Activated CD4-positive, alpha-beta T cell treated with anti-CD3 and anti-CD28 coated beads, Interleukin-2, amount 50 U/mL, for 1 hour (primary cell): ENCODE measurements around the gene DNLZ.

Experiments used
- DNase-seq: peaks from one replicate; pipeline ENCODE4 v3.0.0-alpha.2; 2020

DNLZ gene

DNA sequence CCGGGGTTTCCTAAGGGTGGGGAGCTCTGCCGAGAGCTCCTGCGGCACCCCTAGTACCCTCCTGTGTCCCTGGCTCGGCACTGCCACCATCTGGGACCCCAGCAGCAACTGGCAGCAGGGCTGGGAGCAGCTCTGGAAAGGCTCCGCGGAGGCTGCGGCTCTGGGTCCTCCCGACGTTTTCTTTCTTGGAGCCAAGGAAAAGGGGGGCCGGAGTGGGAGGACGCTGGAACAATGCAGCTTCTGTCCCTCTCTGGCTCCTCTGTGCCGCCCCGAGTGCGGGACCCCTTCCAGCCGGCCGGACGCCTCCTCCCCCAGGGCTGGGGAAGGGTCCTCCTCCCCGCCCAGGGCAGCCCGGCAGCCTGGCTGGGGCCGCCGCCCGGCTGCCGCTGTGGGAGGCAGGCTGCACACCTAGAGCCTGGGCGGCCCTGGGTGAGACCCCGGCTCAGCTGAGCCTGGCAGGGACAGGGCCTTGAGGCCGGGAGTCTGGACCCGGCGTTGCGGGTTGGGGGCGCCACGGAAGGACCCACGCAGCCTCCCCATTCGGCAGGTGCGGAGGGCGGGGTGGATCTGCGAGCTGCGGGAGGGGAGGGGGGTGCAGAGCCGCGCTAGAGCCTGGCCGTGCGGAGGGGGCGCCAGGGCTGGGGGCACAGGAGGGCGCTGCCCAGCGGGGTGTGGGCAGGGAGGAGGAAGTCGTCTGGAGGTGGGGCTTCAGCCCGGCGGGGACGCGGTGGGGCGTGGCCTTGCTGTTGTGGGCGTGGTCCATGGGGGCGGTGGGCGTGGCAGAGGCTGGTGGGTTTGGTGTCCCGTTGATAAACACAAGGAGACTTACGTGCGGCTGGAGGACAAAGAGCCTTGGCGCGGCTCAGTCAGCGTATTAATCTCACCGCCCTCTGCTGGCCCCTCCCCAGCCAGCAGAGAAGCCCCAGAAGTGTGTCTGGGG, 21.1 kb downstream of the DNLZ start:
- DNase-seq, result peak; percentile 51

DNA sequence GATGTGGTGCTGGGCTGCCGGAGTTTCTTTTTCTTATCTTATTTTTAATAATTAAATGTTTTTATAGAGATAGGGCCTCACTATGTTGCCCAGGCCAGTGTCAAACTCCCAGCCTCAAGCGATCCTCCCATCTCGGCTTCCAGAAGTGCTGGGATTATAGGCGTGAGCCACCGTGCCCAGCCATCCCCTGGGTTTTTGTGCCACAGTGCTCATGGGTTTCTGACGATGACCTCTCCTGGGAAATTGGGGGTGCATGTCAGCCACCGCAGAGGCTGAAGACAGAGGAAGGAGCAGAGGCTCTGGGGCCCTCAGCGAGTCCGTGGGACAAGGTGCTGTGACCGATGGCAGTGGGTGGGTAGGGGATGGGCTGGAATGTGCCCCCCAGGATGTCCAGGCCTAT, 21.8 kb downstream of the DNLZ start:
- DNase-seq, result no peak

DNA sequence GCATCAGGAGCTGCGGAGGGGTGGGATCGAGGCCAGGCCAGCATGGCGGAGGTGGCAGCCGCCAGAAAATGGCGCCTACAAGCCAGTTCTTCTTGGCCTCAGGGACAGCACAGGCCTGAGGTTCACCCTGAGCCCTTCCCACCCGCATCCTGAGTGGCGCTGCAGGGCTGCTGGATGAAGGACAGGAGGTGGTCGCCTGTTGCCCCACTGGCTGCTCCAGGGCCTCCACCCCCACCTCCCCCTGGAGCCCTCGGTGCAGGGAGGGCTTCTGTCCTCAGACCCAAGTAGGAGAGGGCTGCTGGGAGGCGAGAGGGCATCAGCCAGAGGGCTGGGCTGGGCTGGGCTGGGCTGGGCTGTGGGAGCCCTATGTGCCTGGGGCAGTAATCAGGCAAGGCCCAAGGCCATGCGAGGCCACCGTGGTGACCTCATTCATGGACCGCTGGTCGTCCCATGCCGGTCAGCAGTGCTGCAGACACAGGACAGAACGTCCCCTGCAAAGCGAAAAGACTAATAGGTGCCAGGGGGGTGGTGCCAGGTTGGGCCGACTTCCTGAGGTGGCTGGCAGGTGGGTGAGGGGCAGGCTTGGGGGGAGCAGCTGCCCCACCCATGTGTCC, 22.4 kb downstream of the DNLZ start:
- DNase-seq, result no peak

DNA sequence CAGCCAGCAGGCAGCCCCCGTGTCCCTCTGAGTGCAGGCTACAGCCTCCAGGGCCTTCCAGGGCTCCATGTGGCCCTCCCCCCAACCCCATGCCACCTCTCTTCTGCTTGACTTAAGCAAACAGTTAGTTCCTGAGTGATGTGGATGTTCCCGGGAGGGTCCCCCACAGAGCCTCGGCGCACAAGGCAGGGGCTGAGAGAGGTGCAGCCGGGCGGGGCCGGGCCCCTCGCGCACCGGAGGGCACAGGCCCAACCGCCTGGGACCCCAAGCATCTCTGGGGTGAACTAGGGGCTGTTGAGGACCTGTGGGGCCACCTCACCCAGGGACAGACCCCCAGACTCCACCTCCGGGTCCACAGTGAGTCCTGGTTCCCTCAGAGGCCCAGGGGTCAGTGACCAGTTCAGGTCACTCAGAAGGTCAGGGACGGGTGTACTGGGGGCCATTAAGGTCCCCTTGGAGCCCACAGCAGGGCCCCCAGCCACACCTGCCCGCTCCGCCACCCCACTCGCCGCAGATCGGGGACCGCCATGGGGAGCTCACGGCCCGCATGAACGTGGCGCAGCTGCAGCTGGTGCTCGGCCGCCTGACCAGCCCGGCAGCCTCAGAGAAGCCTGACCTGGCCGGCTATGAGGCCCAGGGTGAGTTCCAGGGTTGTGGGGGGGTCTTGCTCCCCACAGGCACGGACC, 23.0 kb downstream of the DNLZ start:
- DNase-seq, result no peak

DNA sequence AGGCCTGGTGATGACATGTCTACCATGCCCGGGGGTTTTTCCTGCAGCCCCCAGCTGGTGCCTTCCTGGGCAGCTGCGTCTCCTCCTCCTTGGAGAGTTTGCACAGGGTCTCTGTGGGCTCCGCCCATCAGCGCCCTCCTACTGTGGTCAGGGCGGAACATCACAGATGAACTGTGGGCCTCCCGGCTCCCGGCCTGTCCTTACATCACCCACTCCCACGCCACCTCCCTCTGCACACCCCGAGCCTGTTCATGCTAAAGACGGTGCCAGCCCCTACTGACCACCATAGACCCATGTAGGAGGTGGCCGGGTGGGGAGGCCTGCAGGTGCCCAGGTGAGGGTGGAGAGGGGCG, 23.6 kb downstream of the DNLZ start:
- DNase-seq, result no peak

DNA sequence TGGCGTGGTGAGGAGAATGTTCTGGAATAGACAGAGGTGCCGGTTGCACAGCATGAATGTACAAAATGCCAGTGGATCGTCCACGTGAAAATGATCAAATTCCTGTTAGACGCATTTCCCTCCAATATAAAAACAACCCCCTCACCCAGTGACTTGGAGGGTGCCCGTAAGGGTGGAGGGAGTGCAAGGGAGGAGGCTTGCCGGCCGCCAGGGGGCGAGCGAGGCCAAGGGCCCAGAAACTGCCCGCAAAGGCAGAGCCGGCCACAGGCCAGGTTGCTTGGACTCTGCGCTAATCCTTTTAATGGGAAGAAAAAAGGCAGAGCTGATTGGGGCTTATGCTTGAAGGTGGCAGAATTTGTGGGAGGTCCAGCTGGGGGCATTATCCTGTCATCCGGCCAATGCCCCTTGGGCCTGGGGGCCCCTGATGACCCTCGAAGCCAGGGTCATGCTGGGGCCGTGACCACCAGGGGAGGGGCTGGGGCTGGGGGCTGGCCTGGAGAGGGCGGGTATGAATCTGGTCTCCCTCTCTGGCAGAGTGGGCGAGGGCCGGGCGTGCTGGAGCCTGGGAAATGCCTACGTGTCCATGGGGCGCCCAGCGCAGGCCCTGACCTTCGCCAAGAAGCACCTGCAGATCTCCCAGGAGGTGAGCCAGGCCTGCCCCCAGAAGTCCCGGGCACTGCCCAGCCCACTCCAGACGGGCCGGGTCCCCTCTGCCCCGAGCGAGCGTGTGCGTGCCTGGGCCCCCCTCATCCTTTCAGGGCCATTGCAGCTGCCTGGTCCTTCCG, 24.2 kb downstream of the DNLZ start:
- DNase-seq, result peak; percentile 24

DNA sequence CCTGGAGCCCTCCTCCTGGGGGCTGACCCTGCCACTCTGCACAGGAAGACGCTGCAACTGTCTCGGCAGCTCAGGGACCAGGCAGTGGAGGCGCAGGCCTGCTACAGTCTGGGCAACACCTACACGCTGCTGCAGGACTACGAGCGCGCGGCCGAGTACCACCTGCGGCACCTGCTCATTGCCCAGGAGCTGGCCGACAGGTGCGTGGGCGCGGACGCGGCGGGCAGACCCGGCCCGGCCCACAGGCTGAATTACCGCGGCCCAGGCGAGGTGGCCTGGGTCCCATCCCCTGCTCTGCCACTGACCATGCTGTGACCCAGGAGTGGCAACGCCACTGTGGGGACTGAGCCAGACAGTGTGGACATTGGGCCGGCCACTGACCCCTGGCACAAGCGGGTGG, 25.0 kb downstream of the DNLZ start:
- DNase-seq, result no peak

DNA sequence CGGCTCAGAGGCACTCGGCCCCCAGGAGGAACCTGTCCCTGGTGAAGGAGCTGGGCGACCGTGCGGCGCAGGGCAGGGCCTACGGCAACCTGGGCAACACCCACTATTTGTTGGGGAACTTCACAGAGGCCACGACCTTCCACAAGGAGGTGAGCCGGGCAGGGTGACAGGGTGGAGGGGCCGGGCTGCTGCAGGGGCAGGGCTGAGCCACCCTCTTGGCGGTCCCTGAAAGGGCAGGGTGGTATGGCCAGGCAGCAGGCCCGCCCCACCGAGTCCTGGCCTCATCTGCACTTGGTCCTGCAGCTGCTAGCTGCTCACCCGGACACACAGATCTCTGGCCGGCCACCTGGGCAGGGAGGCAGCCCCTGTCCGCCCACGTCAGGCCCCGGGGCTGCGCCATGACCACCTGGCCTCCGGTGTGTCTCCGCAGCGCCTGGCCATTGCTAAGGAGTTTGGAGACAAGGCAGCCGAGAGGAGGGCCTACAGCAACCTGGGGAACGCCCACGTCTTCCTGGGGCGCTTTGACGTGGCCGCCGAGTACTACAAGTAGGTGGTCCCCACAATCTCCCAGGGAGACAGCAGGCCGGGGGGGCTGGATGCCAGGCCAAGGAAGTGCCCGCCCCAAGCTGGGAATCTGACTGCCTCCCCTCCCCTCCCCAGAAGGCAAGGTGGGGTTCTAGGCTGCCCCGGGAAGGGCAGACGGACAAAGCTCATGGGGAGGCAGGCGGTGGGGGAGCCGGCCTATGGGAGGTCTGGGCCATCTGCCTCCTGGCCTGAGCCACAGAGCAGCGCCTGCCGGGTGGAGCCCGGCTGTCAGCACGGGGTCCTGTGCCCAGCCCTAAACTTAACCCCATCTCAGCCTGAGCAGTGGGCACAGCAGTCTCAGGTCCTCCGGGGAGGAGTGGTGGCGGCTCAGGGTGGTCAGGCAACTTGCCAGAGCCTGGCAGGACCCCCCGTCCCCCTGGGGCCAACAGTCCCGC, 25.8 kb downstream of the DNLZ start:
- no peak for DNase-seq

DNA sequence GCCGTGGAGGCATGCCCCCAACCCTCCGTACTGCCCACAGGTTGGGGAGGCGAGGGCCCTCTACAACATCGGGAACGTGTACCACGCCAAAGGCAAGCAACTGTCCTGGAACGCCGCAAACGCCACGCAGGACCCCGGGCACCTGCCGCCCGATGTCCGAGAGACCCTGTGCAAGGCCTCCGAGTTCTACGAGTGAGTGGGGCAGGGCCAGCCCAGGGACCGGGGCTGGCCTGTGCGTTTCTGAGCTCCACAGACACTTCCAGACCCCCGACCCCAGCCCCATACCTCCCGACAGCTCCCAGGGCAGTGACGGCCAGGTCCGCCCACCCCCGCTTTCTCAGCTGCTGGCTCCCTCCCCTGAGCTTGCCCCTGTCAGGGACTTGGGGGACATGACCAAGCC, 26.7 kb downstream of the DNLZ start:
- DNase-seq, result no peak

DNA sequence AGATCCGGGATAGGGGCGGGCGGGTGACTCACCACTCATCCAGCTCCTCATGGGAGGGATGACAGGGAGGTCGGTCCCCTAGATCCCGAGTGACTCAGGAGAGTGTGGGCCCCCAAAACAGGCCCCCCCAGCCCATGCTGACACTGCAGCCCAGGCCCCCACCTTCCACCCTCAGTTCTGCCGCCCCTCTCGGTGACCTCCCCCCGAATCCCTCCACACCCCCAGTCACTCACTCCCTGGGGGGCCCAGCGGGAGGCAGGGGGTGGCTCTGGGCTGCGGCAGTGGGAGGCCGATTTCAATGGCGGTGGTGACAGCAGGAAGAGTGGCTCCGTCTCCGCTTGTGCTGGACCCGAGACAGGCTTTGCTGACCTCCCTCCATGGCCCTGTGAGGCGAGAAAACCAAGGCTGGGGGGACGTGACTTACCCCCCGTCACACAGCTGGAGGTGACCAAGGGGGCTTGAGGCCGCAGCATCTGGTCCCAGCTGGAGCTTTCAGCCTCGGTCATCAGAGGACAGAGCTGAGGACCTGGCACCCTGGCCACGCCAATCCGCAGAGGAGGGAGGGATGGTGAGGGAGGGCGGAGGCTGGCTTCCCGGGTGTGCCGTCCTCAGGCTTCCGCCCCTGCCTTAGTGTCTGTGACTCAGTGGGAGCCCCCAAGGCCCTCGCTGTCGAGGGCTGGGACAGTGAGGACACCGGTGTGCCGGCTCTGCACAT, 27.2 kb downstream of the DNLZ start:
- DNase-seq, result no peak

DNA sequence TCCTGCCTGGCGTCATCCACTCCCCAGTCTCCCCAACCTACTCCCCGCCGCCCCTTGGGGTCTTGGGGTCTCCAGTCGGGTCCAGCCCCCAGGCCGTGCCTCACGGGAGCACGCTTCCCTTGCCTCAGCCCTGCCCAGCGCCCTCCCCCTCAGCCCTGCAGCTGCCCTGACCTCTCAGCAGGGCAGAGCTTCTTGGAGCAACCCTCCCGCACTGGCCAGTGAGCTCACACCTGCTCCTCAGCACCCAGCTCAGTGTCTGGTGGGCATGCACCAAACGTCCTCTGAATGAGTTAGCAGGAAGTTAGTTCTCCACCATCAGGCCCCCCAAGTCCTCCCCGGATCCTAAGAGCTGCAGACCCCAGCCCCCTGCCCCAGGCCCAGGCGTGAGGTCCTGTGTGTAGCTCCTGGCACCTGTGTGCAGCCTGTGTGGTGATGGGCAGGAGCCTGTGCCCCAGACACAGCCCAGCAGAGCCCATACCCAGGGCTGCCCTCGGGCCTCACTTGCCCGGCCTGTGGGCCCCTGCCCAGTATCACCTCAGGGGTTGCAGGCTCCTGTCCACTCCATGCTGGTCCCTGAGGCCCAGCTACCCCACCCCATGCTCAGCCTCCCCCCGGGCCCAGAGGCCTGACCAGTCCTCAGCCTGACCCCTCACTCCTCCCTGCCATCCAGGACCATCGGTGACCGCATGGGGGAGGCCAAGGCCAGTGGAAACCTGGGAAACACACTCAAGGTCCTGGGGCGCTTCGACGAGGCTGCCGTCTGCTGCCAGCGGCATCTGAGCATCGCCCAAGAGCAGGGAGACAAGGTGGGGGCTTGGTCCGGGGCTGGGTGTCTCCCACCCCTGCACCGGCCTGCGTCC, 28.0 kb downstream of the DNLZ start:
- no peak for DNase-seq

DNA sequence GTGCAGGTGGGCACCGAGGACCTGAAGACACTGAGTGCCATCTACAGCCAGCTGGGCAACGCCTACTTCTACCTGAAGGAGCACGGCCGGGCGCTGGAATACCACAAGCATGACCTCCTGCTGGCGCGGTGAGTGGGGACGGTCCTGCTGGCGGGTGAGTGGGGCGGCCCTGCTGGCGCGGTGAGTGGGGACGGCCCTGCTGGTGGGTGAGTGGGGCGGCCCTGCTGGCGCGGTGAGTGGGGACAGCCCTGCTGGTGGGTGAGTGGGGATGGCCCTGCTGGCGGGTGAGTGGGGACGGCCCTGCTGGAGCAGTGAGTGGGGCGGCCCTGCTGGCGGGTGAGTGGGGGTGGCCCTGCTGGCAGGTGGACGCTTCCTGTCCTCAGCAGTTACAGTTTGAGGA, 29.0 kb downstream of the DNLZ start:
- no peak for DNase-seq

DNA sequence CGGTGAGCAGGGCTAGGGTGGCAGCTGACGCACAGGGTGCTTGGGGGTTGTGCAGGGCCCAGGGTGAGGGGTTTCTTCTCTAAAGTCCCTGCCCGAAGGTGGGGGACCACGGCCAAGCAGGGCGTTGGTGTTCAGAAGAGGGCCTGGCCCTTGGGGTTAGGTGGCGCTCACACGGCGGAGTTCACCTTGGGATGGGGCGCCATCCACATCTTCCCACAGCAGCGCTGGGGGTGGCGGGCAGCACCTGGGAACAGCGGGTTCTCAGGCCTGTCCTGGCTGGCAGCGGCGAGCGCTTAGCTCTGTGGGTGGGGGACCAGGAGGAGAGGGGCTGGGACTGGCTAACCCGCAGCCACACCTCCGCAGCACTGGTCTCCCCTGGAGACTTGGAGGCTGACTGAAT, 30.1 kb downstream of the DNLZ start:
- no peak for DNase-seq

DNA sequence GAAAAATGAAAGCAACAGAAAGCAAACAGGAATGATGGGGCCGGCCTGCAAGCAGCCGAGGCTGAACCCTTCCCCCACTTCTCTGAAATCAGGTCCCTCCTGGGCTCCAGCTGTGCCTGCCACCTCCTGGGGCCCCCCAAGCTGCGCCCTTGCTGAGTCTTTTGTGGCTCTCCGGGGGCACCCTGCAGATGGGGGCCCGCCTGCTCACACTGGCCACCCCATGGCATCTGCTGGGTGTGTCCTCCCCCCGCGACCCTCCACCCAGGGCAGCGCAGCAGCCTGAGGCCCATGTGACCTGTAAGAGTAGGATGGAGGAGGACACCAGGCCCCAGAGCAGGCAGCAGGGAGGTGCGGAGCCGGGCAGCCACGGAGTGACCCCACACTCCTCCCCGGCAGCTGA, 30.5 kb downstream of the DNLZ start:
- no peak for DNase-seq

DNA sequence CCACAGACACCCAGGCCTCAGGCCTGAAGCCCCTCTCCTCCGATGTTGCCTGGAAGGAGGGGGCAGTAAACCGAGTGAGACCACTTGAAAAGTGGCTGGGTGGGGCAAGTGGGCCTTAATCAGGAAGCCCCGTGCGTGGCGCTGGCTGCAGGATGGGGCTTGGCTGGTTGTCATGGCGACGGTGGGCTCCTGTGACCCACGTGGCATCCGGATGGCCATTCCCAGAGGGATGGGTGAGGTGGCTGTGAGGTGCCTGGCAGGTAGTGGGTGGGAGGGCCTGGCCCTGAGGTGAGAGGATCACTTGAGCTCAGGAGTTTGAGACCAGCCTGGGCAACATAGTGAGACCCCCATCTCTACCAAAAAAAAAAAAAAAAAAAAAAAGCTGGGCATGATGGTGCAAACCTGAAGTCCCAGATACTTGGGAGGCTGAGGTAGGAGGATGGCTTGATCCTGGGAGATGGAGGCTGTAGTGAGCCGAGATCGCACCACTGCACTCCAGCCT, 31.0 kb downstream of the DNLZ start:
- DNase-seq, result no peak

DNA sequence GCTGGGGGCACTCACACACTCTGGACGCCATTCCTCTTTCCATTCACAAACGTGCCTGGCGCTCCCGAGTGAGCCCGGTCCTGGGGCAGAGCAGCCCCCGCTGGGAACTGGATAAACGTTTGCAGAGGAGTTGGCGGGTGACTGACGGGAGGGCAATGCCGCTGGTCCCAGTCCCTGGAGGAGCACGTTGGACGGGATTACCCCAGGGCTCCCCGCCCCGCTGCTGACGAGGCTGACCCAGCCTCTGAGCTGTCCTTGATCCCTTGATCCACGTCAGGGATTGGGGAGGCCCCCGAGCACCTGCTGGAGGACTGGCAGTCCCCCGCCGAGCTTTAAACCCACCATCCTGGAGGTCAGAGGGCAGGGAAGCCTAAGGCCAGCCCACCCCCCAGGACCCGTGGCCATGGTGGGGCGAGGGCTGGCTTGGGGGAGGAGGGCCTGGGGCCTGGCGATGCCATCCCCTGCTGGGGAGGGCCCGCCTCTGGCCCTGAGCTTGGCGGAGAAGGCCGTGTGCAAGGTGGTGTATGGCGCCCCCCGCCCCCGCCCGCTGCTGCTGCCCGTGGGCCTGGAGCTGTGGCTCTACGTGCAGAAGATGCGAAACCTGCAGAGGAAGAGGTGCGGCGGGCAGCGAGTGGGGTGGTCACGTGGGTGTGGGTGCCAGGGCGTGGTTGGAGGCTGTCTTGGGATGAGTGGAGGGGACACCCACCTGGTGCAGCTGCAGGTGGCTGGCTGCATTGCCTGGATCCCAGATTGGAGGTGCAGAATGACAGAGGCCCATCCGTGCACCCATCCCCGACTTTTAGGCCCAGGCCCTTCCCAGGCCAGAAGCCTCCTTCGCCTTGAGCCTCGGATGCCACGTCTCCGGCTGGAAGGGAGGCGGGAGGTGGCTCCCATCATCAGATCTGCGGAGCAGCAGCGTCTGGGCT, 31.7 kb downstream of the DNLZ start:
- no peak for DNase-seq

DNA sequence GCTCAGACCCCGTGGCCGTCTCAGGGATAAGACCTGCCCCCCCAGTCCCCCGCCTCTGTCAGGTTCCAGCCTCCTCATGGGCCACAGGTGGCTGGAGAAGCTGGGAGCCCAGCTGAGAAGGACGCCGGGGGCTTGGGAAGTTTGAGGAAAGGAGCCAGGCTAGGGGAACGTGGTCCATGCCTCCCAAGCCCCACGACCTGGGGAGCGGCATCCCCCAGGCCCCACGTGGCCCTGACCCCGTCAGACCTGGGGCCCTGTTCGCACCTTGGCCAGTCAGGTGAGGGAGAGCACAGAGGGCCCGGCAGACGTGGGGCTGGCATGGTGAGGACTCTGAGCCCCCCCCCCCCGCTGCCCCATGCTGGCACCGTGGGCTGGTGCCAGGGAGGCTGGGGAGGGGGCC, 32.5 kb downstream of the DNLZ start:
- no peak for DNase-seq

DNA sequence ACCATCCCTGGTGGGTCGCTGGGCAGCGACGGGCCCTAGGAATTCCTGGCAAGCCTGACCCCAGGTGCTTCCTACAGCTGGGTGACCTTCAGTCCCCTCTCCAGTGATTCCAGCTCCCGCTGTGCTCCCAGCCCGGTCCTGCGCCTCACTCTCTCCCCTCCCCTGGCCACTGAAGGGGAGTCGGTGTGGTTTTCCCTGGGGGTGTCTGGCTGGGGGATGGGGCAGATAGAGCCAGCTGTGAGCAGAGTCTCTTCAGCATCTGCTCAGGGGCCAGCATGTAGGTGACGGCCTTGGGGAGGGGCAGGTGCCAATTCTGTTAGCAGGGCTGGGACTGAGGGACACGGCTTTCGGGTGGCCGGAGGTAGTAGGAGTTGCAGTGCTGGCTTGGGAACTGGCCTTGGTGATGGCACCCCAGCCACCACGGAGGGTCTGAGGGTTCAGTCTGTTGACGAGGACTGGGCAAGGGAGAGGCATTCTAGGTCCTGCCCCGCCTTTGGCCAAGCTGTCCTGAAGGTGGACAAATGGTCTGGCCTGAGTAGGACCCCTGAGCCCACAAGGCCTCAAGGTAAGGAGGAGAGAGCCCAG, 33.0 kb downstream of the DNLZ start:
- DNase-seq, result no peak
